Effector memory CD4-positive, alpha-beta T cell (primary cell): Measurements from ENCODE around the gene FOXR1.

Source experiments
- DNase-seq, 3 donors: peaks; one replicate each; pipeline ENCODE4 v3.0.0-alpha.2; 2020
- H3K27ac ChIP-seq: 2 replicates; pipeline ENCODE4 v1.7.0; 2013; ENCODE audit warnings: mild to moderate bottlenecking, low read length, moderate library complexity; ENCODE audit not compliant: insufficient read depth, poor library complexity, severe bottlenecking
- H3K27me3 ChIP-seq: replicated peaks from 2 replicates; pipeline ENCODE4 v1.7.0; 2013; ENCODE audit warnings: mild to moderate bottlenecking, low read length; ENCODE audit not compliant: insufficient read depth, control insufficient read depth, poor library complexity, severe bottlenecking
- H3K36me3 ChIP-seq: 2 replicates; pipeline ENCODE4 v1.7.0; 2013; ENCODE audit warnings: mild to moderate bottlenecking, low read length, moderate library complexity; ENCODE audit not compliant: control insufficient read depth, insufficient read depth
- H3K4me1 ChIP-seq: 2 replicates; pipeline ENCODE4 v1.7.0; 2013; ENCODE audit warnings: low read length, mild to moderate bottlenecking; ENCODE audit not compliant: control insufficient read depth, insufficient read depth, poor library complexity, severe bottlenecking
- H3K4me3 ChIP-seq: 2 replicates; pipeline ENCODE4 v1.7.0; 2013; ENCODE audit warnings: low read length, low read depth, mild to moderate bottlenecking; ENCODE audit not compliant: insufficient read depth, poor library complexity, severe bottlenecking
- H3K9me3 ChIP-seq: 2 replicates; pipeline ENCODE4 v1.7.0; 2013; ENCODE audit warnings: mild to moderate bottlenecking, low read length, moderate library complexity; ENCODE audit not compliant: control insufficient read depth

FOXR1 gene

GRCh38 chr11:118996926-118997626, 25.5 kb downstream of the FOXR1 start:
- Histone ChIP-seq H3K27me3 (no peaks in the 10 kb centered on the region), H3K4me3 (peak overlapping the region; percentile 78), H3K27ac (peak overlapping the region; percentile 85), H3K9me3 (no peaks in the 10 kb centered on the region), H3K36me3 (peaks cover 20% of the 10 kb centered on the region), H3K4me1 (peaks cover 17% of the 10 kb centered on the region)
- peak in 2 of 3 donors; percentile 13 to 30 for DNase-seq

GRCh38 chr11:118997627-118998387, 26.2 kb downstream of the FOXR1 start, which contains the start of gene CENATAC:
CENATAC (plus strand) TSS chr11:118998138; CDS start chr11:118998198, 60 bp downstream.
- peak; percentile 92 to 96 (median 93) for DNase-seq
- H3K27me3 ChIP-seq: no peaks in the 10 kb centered on the region
- H3K36me3 ChIP-seq: peaks cover 20% of the 10 kb centered on the region
- H3K4me1 ChIP-seq: peaks cover 17% of the 10 kb centered on the region
- H3K4me3 ChIP-seq: peak within 1 kb of the TSS; percentile 78
- H3K9me3 ChIP-seq: no peaks in the 10 kb centered on the region
- H3K27ac ChIP-seq: peak within 1 kb of the TSS; percentile 85

- peaks cover 17% of the 10 kb centered on the region for H3K4me1 ChIP-seq
- no peaks in the 10 kb centered on the region for H3K9me3 ChIP-seq
- no peak for DNase-seq
- H3K27ac ChIP-seq: peak overlapping the region; percentile 85
- peak overlapping the region; percentile 78 for H3K4me3 ChIP-seq
- peaks cover 25% of the 10 kb centered on the region for H3K36me3 ChIP-seq
- H3K27me3 ChIP-seq: no peaks in the 10 kb centered on the region
Measured at GRCh38 chr11:118998388-118998717, 26.8 kb downstream of the FOXR1 start.

- Histone ChIP-seq H3K36me3 (peaks cover 25% of the 10 kb centered on the region), H3K27me3 (no peaks in the 10 kb centered on the region), H3K4me1 (peaks cover 17% of the 10 kb centered on the region), H3K4me3 (peak overlapping the region; percentile 78), H3K27ac (peak overlapping the region; percentile 85), H3K9me3 (no peaks in the 10 kb centered on the region)
- no peak for DNase-seq
Measured at GRCh38 chr11:118998822-118999221, 27.3 kb downstream of the FOXR1 start.

GRCh38 chr11:119000906-119001305, 29.3 kb downstream of the FOXR1 start:
- H3K36me3 ChIP-seq: peaks cover 29% of the 10 kb centered on the region
- H3K27me3 ChIP-seq: no peaks in the 10 kb centered on the region
- DNase-seq: no peak
- no peaks in the 10 kb centered on the region for H3K9me3 ChIP-seq
- no peak overlapping the region for H3K4me3 ChIP-seq
- H3K27ac ChIP-seq: no peak overlapping the region
- H3K4me1 ChIP-seq: peaks cover 17% of the 10 kb centered on the region

- no peaks in the 10 kb centered on the region for H3K27me3 ChIP-seq
- no peaks in the 10 kb centered on the region for H3K4me1 ChIP-seq
- DNase-seq: no peak
- peaks cover 40% of the 10 kb centered on the region for H3K36me3 ChIP-seq
- H3K9me3 ChIP-seq: no peaks in the 10 kb centered on the region
- H3K4me3 ChIP-seq: no peak overlapping the region
- H3K27ac ChIP-seq: no peak overlapping the region
Measured at GRCh38 chr11:119006656-119007055, 35.1 kb downstream of the FOXR1 start.

- no peak for DNase-seq
- H3K27me3 ChIP-seq: no peaks in the 10 kb centered on the region
- H3K36me3 ChIP-seq: peaks cover 67% of the 10 kb centered on the region
- H3K4me3 ChIP-seq: no peak overlapping the region
- no peak overlapping the region for H3K27ac ChIP-seq
- H3K9me3 ChIP-seq: no peaks in the 10 kb centered on the region
- peaks cover 2% of the 10 kb centered on the region for H3K4me1 ChIP-seq
Measured at GRCh38 chr11:119011476-119012053, 40.0 kb downstream of the FOXR1 start.

- no peak overlapping the region for H3K27ac ChIP-seq
- DNase-seq: no peak
- H3K4me1 ChIP-seq: peaks cover 8% of the 10 kb centered on the region
- no peak overlapping the region for H3K4me3 ChIP-seq
- H3K9me3 ChIP-seq: no peaks in the 10 kb centered on the region
- H3K27me3 ChIP-seq: no peaks in the 10 kb centered on the region
- H3K36me3 ChIP-seq: peaks cover 61% of the 10 kb centered on the region
Measured at GRCh38 chr11:119012629-119013170, 41.1 kb downstream of the FOXR1 start.

GRCh38 chr11:119014209-119014924, 42.8 kb downstream of the FOXR1 start:
- Histone ChIP-seq H3K4me1 (peaks cover 8% of the 10 kb centered on the region), H3K27me3 (no peaks in the 10 kb centered on the region), H3K9me3 (no peaks in the 10 kb centered on the region), H3K27ac (no peak overlapping the region), H3K4me3 (no peak overlapping the region), H3K36me3 (peaks cover 53% of the 10 kb centered on the region)
- DNase-seq: no peak
